ENCODE measurements around the gene HERPUD2. TPM values are rescaled to one million over a fixed set of nuclear protein-coding genes. Genes with fewer than 3 reads are reported as not detected.

Gene HERPUD2
- total RNA-seq, 2 donors from 2014 or later, result 24.2 to 30.1 TPM

DNA sequence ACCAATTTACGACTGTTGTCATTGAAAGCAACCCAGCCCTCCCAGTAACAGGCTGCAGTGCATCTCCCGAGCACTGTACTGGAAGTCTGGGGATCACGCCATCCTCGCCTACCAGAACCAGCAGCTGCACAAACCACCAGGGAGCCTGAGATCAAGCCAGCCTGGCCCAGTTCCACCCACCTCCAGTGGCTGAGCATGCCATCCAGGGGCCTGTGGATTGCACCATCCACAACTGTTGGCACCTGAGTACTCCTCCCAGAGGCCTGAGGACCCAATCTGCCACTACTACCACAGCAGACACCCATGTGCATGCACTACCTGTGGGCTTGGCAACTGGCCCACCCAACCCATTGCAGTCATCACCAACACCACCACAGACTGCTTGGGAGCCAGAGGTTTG lies 44.2 kb downstream of the HERPUD2 start:
- Histone ChIP-seq H3K4me1 (ENCODE audit: control insufficient read depth, insufficient read depth, low read length) (peaks cover 18% of the 10 kb centered on the region), H3K4me3 (ENCODE audit: low read length) (no peak overlapping the region), H3K36me3 (ENCODE audit: control insufficient read depth, insufficient read depth, low read length) (peaks cover 11% of the 10 kb centered on the region), H3K27me3 (ENCODE audit: control insufficient read depth, insufficient read depth, low read length, poor library complexity, severe bottlenecking) (no peaks in the 10 kb centered on the region), H3K9me3 (ENCODE audit: control insufficient read depth, low read length) (peaks cover 24% of the 10 kb centered on the region), H3K9ac (ENCODE audit: extremely low read depth, low read length, poor library complexity, severe bottlenecking) (no peak overlapping the region), H3K27ac (ENCODE audit: low read depth, low read length) (no peak overlapping the region)
- Mint-ChIP-seq H3K27me3 (ENCODE audit: insufficient read depth) (peaks cover 19% of the 10 kb centered on the region), H3K27ac (no peak overlapping the region), H3K4me3 (no peak overlapping the region), H3K9me3 (peaks cover 20% of the 10 kb centered on the region), H3K4me1 (peaks cover 45% of the 10 kb centered on the region), H3K36me3 (ENCODE audit: low read depth) (peaks cover 49% of the 10 kb centered on the region)
- TF ChIP-seq, protein P1, sequence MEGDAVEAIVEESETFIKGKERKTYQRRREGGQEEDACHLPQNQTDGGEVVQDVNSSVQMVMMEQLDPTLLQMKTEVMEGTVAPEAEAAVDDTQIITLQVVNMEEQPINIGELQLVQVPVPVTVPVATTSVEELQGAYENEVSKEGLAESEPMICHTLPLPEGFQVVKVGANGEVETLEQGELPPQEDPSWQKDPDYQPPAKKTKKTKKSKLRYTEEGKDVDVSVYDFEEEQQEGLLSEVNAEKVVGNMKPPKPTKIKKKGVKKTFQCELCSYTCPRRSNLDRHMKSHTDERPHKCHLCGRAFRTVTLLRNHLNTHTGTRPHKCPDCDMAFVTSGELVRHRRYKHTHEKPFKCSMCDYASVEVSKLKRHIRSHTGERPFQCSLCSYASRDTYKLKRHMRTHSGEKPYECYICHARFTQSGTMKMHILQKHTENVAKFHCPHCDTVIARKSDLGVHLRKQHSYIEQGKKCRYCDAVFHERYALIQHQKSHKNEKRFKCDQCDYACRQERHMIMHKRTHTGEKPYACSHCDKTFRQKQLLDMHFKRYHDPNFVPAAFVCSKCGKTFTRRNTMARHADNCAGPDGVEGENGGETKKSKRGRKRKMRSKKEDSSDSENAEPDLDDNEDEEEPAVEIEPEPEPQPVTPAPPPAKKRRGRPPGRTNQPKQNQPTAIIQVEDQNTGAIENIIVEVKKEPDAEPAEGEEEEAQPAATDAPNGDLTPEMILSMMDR (conservative IDR thresholded peaks at IDR 0.05), result no peak
- DNase-seq, result no peak
- 96% methylated on average over 4 of the region's 4 CpGs for WGBS, 2 experiments (ENCODE audit: insufficient coverage in 1 of 2, insufficient read length in 1 of 2)

DNA sequence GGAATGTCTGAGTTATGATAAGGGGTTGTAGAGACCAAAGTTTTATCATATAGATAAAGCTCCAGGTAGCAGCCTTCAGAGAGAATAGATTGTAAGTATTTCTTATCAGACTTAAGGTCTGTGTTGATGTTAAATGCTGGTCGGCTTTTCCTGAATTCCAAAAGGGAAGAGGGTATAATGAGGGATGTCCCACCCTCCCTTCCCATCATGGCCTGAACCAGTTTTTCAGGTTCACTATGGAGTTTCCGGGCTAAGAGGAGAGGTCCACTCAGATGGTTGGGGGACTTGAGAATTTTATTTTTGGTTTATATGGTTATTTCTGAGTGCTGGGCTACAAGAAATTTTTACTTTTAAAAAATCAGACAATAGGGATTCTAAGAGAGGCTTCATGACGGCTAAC lies 45.2 kb downstream of the HERPUD2 start:
- TF ChIP-seq, protein P1 (conservative IDR thresholded peaks at IDR 0.05), result no peak
- no peak for DNase-seq
- no peaks in the 10 kb centered on the region for H3K27me3 ChIP-seq (ENCODE audit: control insufficient read depth, insufficient read depth, low read length, poor library complexity, severe bottlenecking)
- Mint-ChIP-seq H3K27me3 (ENCODE audit: insufficient read depth) (peaks cover 16% of the 10 kb centered on the region), H3K36me3 (ENCODE audit: low read depth) (peaks cover 41% of the 10 kb centered on the region), H3K4me3 (no peak overlapping the region), H3K9me3 (peaks cover 20% of the 10 kb centered on the region), H3K4me1 (peaks cover 45% of the 10 kb centered on the region), H3K27ac (no peak overlapping the region)
- peaks cover 11% of the 10 kb centered on the region for H3K36me3 ChIP-seq (ENCODE audit: control insufficient read depth, insufficient read depth, low read length)
- peaks cover 24% of the 10 kb centered on the region for H3K9me3 ChIP-seq (ENCODE audit: control insufficient read depth, low read length)
- H3K27ac ChIP-seq (ENCODE audit: low read depth, low read length), result no peak overlapping the region
- peaks cover 18% of the 10 kb centered on the region for H3K4me1 ChIP-seq (ENCODE audit: control insufficient read depth, insufficient read depth, low read length)
- WGBS, 2 experiments (ENCODE audit: insufficient coverage in 1 of 2, insufficient read length in 1 of 2), result 90% methylated on average over 3 of the region's 3 CpGs; no CpG with 5 or more reads in 1 of the 2 experiments
- no peak overlapping the region for H3K4me3 ChIP-seq (ENCODE audit: low read length)
- no peak overlapping the region for H3K9ac ChIP-seq (ENCODE audit: extremely low read depth, low read length, poor library complexity, severe bottlenecking)

DNA sequence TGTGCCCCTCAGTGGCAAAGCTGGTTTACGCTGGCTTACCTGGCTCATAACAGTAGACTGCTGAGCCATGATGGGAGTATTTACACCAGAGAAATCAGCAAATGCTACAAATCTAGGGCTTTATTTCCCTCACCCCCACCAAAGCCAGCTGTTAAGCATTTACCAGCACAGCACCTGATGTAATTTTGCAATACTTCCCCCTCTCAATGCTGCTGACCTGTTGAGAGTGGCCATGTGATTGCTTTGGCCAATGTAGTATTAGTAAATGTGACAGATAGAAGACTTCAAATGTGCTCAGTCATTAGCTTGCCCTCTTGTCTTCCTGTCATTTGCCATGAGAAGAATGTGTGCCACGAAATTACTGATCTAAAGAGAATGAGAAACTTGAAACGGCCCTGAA lies 46.6 kb downstream of the HERPUD2 start:
- peaks cover 31% of the 10 kb centered on the region for H3K36me3 Mint-ChIP-seq (ENCODE audit: low read depth)
- TF ChIP-seq, protein P1 (conservative IDR thresholded peaks at IDR 0.05), result no peak
- no peak for DNase-seq
- peaks cover 45% of the 10 kb centered on the region for H3K4me1 Mint-ChIP-seq
- no peak overlapping the region for H3K27ac Mint-ChIP-seq
- peaks cover 1% of the 10 kb centered on the region for H3K36me3 ChIP-seq (ENCODE audit: control insufficient read depth, insufficient read depth, low read length)
- peaks cover 15% of the 10 kb centered on the region for H3K9me3 ChIP-seq (ENCODE audit: control insufficient read depth, low read length)
- peaks cover 9% of the 10 kb centered on the region for H3K27me3 Mint-ChIP-seq (ENCODE audit: insufficient read depth)
- no peaks in the 10 kb centered on the region for H3K27me3 ChIP-seq (ENCODE audit: control insufficient read depth, insufficient read depth, low read length, poor library complexity, severe bottlenecking)
- no peak overlapping the region for H3K9ac ChIP-seq (ENCODE audit: extremely low read depth, low read length, poor library complexity, severe bottlenecking)
- no peak overlapping the region for H3K4me3 Mint-ChIP-seq
- 74 to 93% methylated on average over 3 of the region's 3 CpGs for WGBS, 2 experiments (ENCODE audit: insufficient coverage in 1 of 2, insufficient read length in 1 of 2)
- peaks cover 14% of the 10 kb centered on the region for H3K9me3 Mint-ChIP-seq
- H3K27ac ChIP-seq (ENCODE audit: low read depth, low read length), result no peak overlapping the region
- no peak overlapping the region for H3K4me3 ChIP-seq (ENCODE audit: low read length)
- H3K4me1 ChIP-seq (ENCODE audit: control insufficient read depth, insufficient read depth, low read length), result peaks cover 18% of the 10 kb centered on the region
